ENCODE measurements around the gene CHD5. TPM values are rescaled to one million over a fixed set of nuclear protein-coding genes. Genes with fewer than 3 reads are reported as not detected.
"Not testable (repeated sequence)": the region's sequence is repeated elsewhere in the genome, so short reads cannot be mapped to it uniquely, and the experiment has no call there.

The CHD5 gene
- total RNA-seq, 1 experiment from 2014 or later: 0.07 TPM

DNA sequence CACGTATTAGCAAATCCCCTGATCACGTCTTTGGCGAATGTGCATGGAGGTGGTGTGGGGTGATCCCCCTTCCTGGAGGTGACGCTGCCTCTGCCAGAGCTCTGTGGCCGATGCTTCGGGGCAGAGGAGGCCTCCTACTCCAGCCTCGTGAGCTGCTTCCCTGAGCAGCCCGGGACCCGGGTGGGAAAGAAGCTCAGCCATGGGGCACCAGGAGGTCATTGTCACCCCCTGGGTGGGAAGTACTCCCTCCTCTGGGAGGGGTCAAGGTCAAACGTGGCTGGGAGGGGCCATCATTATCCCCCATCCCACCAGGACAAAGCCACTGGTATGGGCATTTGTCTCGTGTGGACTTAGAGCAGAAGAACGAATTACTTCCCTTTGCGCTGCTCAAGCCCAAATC is 93.8 kb downstream of the CHD5 start:
- DNase-seq (ENCODE audit: low read depth): no peak

DNA sequence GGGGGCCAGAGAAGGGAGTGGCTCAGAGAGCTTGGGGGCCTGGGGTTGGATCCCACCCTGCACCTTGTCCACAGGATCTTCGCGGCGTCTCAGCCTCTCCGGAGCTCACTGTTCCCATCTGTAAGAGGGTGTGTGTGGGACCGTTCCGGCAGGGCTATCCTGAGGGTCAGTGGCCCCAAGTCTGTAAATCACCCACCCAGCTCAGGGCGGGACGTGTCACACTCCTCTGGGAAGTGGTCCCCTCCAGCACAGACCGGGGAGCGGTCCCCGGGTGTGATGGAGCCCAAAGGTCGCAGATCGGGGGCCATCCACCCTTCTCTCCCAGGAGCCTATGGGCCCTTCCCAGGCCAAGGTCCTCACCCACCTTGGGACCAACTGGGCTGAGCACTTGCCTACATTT is 94.5 kb downstream of the CHD5 start:
- no peak for DNase-seq (ENCODE audit: low read depth)

DNA sequence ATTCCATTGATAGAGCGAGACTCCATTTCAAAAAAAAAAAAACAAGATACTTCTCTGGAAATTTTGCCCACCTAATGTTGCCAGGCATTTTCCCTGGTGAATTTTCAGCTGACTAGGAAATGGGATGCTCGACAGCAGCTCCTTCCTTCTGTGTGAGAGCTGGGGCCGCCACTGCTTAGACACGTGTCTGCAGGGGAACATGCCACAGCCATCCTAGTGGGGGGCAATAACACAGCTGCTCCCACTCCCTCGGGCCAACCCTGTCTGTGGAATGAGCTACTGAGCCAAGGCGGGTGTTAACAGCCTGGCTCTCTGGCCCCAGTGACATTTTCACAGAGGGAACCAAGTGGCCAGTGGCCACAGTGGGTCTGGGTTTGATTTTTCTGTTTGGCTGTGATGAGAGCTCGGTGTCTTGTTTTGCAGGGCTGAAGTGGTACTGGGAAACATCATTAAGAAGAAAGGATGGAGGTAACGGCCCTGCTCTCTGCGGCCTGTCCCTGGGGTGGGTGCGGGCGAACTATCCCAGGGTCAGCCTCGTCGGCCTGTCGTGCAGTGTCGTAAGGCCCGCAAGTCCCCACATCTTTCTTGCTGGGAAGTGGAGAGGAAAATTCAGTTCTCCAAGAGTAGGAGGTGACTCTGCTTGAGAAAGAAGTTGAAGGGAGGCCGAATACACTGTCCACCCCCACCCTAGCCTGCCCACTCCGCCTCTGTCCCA is 95.2 kb downstream of the CHD5 start:
- no peak for DNase-seq (ENCODE audit: low read depth)

DNA sequence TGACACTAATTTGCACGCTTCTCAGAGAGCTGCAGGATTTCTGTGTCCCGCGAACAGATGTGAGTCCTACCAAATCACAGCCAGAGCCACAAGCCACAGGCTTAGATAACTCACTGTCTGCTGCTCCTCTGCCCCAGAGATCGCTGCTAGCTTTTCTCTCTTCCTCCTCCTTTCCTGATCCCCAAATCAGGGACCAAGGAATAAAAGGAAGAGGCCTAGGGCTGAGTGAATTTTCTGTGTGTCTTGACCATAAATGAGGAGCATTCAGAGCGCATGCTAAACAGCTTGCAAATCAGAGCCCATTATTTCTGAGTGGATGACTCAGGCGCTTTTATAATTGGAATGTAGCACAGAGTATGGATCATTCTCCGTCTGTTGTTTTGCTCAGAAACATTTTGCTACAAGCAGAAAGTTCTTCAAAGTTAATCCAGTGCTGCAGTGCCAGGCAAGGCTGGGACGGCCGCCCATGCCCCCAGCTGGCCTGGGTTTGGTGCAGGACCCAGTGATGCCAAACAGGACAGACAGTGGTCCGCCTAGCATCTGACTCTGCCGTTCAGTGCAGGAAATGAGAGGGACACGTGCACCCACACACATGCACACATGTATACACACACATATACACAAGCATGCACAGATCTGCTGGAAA is 96.2 kb downstream of the CHD5 start:
- DNase-seq (ENCODE audit: low read depth): no peak

DNA sequence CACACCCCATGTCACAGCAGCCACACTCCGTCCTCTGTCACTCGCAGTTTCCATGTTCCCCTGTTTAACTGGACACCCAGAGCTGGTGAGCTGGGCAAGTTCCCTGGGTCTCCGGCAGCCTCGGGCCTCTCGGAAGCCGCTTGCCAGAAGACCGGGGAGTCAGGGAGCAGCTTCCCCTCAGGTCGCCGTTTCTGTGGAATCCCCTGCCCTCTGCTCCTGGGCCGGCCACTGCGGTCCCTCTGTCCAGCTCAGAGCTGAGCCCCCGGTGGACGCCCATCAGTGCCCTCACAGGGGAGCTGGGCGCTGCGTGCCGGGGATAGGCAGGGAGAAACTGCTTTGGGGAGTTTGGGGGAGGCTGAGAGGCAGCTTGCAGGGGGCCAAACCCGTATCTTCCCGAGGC is 96.7 kb downstream of the CHD5 start:
- no peak for DNase-seq (ENCODE audit: low read depth)

DNA sequence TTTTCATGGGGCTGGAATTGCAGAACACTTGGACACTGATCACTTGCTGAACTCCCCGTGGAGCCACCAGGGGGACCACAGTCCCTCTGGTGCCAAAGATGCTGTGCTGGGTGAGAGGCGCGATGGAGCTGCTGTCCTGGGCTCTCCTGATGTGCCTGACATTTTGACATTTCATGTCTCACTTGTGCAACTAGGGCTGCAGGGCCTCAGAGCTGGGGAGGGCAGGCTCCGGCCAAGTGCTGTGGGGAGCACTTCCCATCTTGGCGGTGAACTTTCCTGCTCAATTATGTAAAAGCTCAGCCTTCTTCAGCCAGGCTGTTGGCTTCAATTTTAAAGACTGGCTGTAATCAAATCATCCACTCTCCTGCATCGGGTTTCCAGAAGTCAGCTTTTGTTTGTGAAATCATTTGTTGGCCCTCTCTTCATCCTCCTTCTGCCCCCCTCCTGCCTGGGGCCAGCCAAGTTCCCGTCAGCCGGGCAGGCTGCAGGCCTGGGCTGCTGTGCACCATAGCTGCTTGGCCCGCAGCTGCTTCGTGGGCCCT is 97.6 kb downstream of the CHD5 start:
- no peak for DNase-seq (ENCODE audit: low read depth)

DNA sequence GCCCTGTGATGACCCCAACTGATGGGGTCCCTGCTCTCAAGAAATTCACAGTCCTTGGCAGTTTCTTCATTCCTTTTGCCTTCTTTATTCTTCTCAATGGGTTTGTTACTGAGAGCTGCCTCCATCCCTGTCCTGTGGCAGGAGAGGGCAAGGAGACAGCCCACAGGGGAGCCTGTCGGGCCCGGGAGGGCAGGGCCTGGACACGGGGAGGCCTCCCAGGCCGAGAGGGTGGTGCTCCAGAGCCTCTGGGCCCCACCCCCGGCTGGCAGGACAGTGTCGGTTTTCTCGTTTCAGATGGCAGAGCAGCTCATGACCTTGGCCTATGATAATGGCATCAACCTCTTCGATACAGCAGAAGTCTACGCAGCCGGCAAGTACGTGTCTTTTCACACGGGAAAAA is 98.2 kb downstream of the CHD5 start:
- DNase-seq (ENCODE audit: low read depth): no peak

DNA sequence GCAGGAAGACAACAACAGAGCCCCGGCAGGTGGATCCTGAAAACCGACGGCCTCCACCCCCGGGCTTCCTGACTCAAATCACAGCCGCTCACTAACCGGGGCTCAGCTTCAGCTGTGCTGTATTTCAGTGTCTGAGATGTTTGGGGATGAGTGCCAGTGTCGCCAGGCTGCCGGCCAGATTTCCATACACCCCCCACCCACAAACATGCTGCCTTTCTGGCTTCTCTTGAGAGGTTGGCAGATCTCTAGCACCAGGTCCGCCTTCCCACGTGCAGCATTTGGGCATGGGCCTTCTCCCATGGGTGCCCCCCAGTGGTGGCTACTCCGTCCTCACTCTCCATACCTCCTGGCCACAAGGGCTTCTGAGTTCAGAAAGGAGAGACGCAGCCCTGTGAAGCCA is 99.7 kb downstream of the CHD5 start:
- no peak for DNase-seq (ENCODE audit: low read depth)

DNA sequence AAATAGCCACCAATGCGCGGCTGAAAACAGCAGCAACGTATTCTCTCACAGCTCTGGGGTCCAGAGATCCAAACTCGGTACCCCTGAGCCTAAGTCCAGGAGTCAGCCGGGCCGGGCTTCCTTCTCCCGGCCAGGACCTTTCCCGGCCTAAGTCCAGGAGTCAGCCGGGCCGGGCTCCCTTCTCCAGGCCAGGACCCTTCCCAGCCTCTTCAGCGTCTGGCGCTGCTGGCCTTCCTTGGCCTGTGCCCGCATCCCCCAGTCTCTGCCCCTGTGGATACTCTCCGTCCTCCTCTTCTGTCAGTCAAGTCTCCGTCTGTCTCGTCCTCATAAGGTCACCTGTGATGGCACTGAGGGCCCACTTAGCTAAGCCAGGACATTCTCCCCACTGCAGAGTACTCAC is 102.2 kb downstream of the CHD5 start:
- no peak for DNase-seq (ENCODE audit: low read depth)

DNA sequence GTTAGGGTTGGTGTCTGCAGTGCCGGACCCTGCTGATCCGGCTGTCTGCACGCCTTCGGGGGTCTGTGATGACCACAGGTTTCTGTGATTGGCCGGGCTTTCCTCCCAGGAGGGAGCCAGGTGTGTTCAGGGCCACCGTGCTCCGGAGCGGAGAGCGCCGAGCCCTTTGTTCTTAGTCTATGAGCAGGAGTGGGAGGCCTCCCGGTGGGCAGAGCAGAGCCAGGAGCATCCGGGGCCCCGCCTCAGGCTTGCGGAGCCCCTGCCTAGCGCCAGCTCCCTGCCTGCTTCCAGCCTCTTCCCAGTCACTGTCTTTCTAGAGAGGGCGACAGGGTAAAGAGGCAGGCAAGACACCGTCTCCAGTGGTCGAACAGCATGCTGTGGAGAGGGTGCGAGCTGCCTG is 102.6 kb downstream of the CHD5 start:
- no peak for DNase-seq (ENCODE audit: low read depth)

DNA sequence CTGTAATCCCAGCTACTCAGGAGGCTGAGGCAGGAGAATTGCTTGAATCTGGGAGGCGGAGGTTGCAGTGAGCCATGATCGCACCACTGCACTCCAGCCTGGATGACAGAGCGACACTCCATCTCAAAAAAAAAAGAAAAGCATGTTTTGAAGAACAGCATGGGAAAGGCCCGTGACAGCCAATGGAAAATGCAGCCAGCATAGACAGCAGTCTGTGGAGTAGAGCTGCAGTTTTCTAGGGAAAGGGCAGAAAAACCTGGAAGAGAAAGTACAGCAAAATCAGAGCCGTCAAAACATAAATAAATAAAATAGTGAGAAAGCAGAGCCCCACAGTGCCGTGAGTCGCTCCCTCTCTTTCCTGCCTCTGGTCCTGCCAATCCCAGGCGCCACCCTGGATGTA is 103.1 kb downstream of the CHD5 start:
- DNase-seq (ENCODE audit: low read depth): not testable (repeated sequence)

DNA sequence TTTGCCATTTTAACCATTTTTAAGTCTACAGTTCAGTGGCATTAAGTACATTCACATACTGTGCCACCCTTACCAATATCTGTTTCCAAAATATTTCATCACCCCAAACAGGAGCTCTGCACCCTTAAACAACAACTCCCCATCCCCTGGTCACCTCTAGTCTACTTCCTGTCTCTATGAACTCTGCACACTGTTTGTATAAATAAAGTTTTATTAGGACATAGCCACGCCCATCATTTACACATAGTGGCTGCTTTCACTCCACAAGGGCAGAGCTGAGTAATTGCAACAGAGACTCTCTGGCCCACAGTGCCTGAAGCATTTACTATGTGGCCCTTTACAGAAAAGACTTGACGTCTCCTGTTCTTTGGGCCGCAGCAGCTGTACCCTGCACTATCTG is 104.4 kb downstream of the CHD5 start:
- no peak for DNase-seq (ENCODE audit: low read depth)

DNA sequence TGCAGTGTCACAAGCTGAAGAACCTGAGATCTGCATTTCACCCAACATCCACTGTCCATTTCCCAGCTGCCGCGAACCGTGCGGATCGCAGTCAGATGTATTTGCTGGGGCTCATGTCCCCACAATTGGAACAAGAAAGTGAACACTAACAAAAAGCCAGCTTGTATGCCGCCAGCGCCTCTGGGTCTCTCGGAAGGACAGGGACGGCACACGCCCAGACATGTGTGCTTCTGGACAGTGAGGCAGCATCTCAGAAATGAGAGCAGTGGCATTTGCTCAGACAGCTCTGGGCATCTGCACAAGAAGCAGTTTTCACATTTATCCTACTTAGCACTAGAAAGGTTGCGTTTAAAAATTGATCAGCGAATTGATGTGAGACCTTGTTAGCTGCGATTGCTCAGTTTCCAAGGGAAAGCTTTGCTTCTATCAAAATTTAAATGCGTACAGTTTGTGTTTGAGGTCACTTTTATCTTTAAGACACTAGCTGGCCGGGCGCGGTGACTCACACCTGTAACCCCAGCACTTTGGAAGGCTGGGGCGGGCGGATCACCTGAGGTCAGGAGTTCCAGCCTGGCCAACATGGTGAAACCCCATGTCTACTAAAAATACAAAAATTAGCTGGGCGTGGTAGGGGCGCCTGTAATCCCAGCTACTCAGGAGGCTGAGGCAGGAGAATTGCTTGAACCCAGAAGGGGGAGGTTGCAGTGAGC is 105.8 kb downstream of the CHD5 start:
- DNase-seq (ENCODE audit: low read depth): no peak

DNA sequence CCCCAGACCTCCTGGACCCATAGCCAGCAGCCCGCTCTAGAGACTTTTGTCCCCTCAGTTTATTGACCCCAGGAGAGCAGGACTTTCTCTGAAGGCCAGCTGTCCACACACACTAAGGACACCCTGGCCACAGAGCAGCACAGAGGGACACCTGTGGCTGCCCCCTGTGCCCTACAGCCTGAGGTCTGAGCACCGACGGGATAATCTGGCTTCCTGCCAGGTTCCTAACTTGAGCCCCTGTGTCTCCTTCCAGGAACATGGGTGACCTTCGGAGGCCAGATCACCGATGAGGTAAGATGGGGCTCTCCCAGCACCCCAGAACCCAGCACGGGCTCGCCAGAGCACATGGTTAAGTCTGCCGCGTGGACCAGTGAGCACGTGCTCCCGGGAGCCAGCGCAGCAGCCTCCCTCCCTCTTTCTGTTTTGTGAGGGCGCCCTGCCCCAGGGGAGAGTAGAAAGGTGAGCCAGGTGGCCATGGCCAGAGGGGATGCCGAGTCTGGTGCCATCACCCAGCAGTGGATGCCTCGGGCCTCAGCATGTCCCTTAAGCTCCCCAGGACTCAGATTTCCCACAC is 106.6 kb downstream of the CHD5 start:
- no peak for DNase-seq (ENCODE audit: low read depth)

DNA sequence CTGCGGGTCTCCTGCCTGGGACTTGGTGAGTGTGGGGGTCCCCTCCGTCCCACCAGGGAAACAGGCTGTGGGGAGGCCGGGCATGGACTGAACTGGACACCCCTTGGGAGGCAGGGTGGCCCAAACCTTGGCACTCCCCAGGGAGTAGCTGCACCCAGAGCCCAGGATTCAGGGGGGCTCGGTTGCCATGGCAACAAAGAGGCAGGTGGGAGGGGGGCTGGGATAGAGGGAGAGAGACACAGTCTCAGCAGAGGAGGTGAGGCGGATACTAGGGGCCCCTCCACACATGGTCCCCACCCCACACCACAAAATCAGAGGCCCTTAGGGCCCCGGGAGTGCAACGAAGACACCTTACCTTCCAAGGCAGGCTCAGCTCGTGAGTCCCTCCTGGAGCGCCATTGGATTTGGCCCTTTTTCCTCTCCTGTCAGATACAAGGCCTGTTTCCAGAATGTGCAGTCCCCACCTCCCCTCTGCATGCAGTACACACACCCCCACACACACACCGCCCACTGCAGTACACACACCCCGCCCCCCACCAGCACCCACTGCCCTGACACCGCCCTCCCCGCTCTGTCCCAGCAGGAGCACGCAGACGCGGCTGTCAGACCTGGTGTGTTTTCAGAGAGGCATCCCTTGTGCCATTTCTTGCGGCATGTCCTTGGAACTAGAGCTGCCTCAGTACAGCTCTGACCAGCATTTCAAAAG is 107.2 kb downstream of the CHD5 start:
- no peak for DNase-seq (ENCODE audit: low read depth)

DNA sequence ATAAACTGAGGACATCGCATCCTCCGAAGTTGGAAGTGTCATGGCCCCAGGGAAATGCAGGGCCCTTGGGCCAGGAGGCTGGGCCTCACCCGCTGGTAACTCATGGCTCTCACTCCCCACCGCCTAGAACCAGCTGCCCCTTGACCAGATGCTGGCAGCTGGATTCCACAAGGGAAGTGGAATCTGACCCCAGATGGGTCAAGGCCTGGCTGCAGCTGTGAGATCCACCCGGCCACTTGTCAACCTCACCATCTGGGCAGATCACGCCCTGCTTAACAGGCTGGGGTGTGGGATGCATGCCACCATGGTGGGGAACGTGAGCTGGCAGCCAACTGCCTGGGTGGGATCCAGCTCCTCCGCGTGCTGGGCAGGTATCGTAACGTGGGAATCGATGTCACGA is 108.9 kb downstream of the CHD5 start:
- no peak for DNase-seq (ENCODE audit: low read depth)

DNA sequence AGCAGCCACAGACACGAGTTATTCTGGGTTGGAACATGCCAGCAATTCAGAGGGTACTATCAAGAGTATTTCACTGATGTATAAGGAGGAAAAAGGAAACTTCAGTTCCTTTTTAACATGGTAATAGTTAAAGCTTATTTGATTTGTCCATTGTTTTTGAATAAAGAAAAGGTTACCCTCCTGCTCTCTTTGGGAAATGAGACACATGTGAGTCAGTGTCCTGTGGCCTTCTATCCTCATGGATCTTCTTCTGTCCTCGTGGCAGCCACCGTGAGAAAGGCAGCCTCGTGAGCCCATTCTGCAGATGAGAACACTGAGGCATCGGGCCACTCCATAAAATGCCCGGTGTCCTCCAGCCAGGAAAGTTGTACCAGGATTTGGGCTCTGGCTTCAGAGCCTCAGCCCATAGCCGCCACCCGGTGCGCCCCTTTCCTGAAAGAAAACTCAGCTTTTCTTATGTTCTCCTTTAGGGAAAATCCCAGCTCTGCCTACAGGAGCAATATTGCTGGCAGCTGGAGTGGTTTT is 109.6 kb downstream of the CHD5 start:
- DNase-seq (ENCODE audit: low read depth): no peak

DNA sequence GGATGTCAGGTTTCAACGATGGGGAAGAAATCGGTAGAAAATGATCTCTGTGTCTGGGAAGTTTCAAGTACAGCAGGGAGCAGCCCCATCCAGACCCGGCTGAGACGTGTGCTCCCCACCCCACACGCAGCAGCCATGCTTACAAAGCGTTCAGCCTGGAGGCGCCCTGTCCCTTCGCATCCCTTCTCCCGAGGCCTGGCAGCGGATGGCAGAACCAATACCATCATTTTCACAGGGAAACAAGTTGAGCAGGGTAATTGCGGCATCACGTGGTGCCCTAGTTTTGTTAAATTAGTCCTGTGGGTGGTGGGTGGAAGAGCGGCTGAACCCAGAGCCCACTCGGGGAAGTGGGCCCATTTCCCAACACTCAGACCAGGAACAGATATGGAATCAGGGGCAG is 110.5 kb downstream of the CHD5 start:
- DNase-seq (ENCODE audit: low read depth): no peak

DNA sequence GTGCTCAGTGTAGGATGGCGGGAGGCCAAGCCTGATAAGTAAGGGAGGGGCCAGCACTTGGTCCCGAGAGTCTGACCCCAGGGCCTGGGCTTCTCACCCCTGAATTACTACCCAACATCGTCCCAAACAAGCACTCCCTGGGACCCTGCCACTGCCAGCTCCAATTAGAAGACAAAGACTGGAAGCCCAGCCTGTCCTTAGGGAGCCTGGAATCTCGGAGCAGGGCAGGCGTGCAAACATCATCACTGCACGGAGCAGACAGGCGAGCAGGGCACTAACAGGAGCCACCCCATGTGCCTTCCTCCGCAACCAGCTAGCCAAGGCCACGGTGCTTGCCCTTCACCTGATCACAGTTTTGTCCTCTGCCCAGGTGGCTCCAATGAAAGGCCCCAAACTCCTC is 111.2 kb downstream of the CHD5 start:
- DNase-seq (ENCODE audit: low read depth): no peak

DNA sequence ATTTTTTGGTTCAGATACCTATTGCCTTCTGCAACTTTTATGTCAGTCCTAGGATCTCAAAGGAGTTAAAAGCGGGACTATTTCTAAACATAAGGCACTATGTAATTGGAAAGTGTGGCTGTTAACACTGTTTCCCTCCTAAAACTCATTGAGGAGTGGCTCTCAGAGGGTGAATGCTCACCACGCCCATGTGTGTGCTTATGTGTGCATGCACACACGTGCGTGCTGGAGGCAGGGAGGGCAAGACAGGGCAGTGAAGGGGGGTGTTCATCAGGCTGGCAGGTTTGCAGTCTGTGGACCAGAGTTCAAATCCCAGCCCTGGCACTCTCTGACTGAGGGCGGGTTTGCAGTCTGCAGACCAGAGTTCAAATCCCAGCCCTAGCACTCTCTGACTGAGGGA is 112.0 kb downstream of the CHD5 start:
- no peak for DNase-seq (ENCODE audit: low read depth)

DNA sequence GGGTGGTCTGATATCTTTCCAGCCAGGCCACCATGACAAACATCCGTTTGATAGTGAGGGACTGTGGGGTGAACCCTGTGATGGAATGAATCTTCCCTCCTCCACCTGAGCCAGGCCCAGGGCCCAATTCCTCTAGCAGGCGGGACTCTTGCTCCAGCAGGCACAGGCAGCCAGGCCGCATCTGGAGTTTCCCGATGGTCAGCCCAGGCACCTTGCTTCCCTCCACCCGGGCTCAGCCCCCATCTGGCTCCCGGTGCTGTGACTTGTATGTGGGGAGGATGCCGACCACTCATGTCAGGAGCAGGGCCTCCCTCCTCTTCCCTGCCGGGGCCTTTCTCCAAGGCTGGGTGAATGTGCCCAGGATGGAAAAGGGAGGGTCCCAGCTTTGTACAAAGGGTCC is 113.4 kb downstream of the CHD5 start:
- DNase-seq (ENCODE audit: low read depth): no peak
